ENCODE data around the gene RAD51C.
"Not testable (repeated sequence)": the region's sequence is repeated elsewhere in the genome, so short reads cannot be mapped to it uniquely, and the experiment has no call there.

The RAD51C gene

GRCh38 chr17:58747674-58748073, 55.3 kb downstream of the RAD51C start:
- DNase-seq = no peak

- not testable (repeated sequence) for DNase-seq
Measured at GRCh38 chr17:58749627-58750026, 57.2 kb downstream of the RAD51C start.

GRCh38 chr17:58753026-58753425, 60.6 kb downstream of the RAD51C start:
- DNase-seq = no peak

GRCh38 chr17:58755269-58755576, 62.8 kb downstream of the RAD51C start:
- no peak for DNase-seq

- DNase-seq = peak; percentile 17
Measured at GRCh38 chr17:58755577-58756245, 63.3 kb downstream of the RAD51C start, which contains the start of gene PPM1E. TSS of gene PPM1E (plus strand) at chr17:58755854.

GRCh38 chr17:58756246-58757161, 64.1 kb downstream of the RAD51C start:
- no peak for DNase-seq

- DNase-seq = no peak
Measured at GRCh38 chr17:58757162-58757613, 64.8 kb downstream of the RAD51C start.

GRCh38 chr17:58758890-58759289, 66.5 kb downstream of the RAD51C start:
- DNase-seq = no peak

GRCh38 chr17:58759522-58759921, 67.1 kb downstream of the RAD51C start:
- no peak for DNase-seq

- no peak for DNase-seq
Measured at GRCh38 chr17:58760248-58760647, 67.8 kb downstream of the RAD51C start.

- no peak for DNase-seq
Measured at GRCh38 chr17:58763263-58763662, 70.9 kb downstream of the RAD51C start.

GRCh38 chr17:58764373-58764772, 72.0 kb downstream of the RAD51C start:
- DNase-seq = no peak

GRCh38 chr17:58778482-58778881, 86.1 kb downstream of the RAD51C start:
- DNase-seq = not testable (repeated sequence)

GRCh38 chr17:58779446-58779845, 87.0 kb downstream of the RAD51C start:
- no peak for DNase-seq

- no peak for DNase-seq
Measured at GRCh38 chr17:58783380-58783779, 91.0 kb downstream of the RAD51C start.

GRCh38 chr17:58785097-58785496, 92.7 kb downstream of the RAD51C start:
- no peak for DNase-seq

All from central memory CD4-positive, alpha-beta T cell (primary cell).